GM12878 (cell line): ENCODE results near the gene KCNQ1. TPM values are rescaled to one million over a fixed set of nuclear protein-coding genes. Genes with fewer than 3 reads are reported as not detected.
A peak's percentile ranks its signal among the peaks of the same experiment; 100 is the strongest.

Experiments used
- ATAC-seq: fragments of 200-7000 bp; cut with Tn5 transposase; 3 replicates; pipeline ENCODE4 v1.9.1; 2020; ENCODE audit warnings: mild to moderate bottlenecking, moderate library complexity
- BruUV-seq: library from RNA; stranded (reverse); fragments of 400-500 nt; replicated peaks from 2 replicates; lab custom pipeline; 2021; lab: Mats Ljungman, UMichigan
- CTCF ChIA-PET: fragments of 300-600 bp; sonication (Branson Sonifier 250); formaldehyde crosslinking; extraction: SDS; loops from one replicate; lab custom pipeline; 2021; ENCODE audit warnings: inconsistent platforms; lab: Yijun Ruan, JAX
- POLR2A ChIA-PET: fragments of 350-600 bp; formaldehyde crosslinking; extraction: SDS; loops from one replicate; lab custom pipeline; 2021; ENCODE audit warnings: inconsistent platforms; lab: Charles Lee
- RAD21 ChIA-PET: fragments of 300-600 bp; sonication (Branson Sonifier 250); formaldehyde crosslinking; loops from one replicate; lab custom pipeline; 2023; ENCODE audit warnings: antibody characterized with exemption; ENCODE audit not compliant: unreplicated experiment; lab: Charles Lee
- SMC1A ChIA-PET: fragments of 300-600 bp; sonication (Branson Sonifier 250); formaldehyde crosslinking; loops from one replicate; lab custom pipeline; 2023; ENCODE audit not compliant: unreplicated experiment, uncharacterized antibody; lab: Charles Lee
- DNase-seq: peaks from one replicate; pipeline ENCODE4 v3.0.0-alpha.2; 2011; ENCODE audit warnings: low read depth, low spot score
- FAIRE-seq: peaks from 3 replicates; lab custom pipeline; 2011; peaks lifted over from hg19 to GRCh38; lab: Jason Lieb, UNC
- H2AFZ ChIP-seq: 2 replicates; pipeline ENCODE4 v1.6.0; 2011; ENCODE audit warnings: low read depth, low read length, control low read depth; ENCODE audit not compliant: control insufficient read depth
- H3K27ac ChIP-seq: 2 replicates; pipeline ENCODE4 v1.5.1; 2011; ENCODE audit warnings: control low read depth; ENCODE audit not compliant: control insufficient read depth, insufficient read depth
- H3K27me3 ChIP-seq, 2 experiments: replicated peaks in 1 of 2; 2 replicates each; pipeline versions ENCODE4 v1.6.0 to v1.6.1; 2011; ENCODE audit warnings: low read length in 1 of 2; ENCODE audit not compliant: control insufficient read depth in 2 of 2, insufficient read depth in 2 of 2
- H3K36me3 ChIP-seq, 2 experiments: 2 replicates each; pipeline ENCODE4 v1.5.1; 2011; ENCODE audit warnings: low read length in 1 of 2; ENCODE audit not compliant: control insufficient read depth in 2 of 2, insufficient read depth in 2 of 2
- H3K4me1 ChIP-seq: 2 replicates; pipeline ENCODE4 v1.6.1; 2011; ENCODE audit warnings: mild to moderate bottlenecking, low read length, moderate library complexity, mixed read lengths; ENCODE audit not compliant: control insufficient read depth, insufficient read depth
- H3K4me2 ChIP-seq: 2 replicates; pipeline ENCODE4 v1.6.0; 2011; ENCODE audit warnings: control low read depth; ENCODE audit not compliant: control insufficient read depth, insufficient read depth
- H3K4me3 ChIP-seq: fragments of 200-600 bp; sonication (generic); 2 replicates; pipeline ENCODE4 v1.5.1; 2016
- H3K79me2 ChIP-seq: 2 replicates; pipeline ENCODE4 v1.6.0; 2011; ENCODE audit warnings: low read length; ENCODE audit not compliant: control insufficient read depth, insufficient read depth
- H3K9ac ChIP-seq: 2 replicates; pipeline ENCODE4 v1.8.0; 2011; ENCODE audit warnings: low read length, control low read depth, mixed read lengths; ENCODE audit not compliant: control insufficient read depth, insufficient read depth
- H3K9me3 ChIP-seq: replicated peaks from 3 replicates; pipeline ENCODE4 v1.5.1; 2011; ENCODE audit warnings: mild to moderate bottlenecking, low read length; ENCODE audit not compliant: control insufficient read depth, insufficient read depth
- H4K20me1 ChIP-seq: 2 replicates; pipeline ENCODE4 v1.6.0; 2011; ENCODE audit not compliant: control insufficient read depth, insufficient read depth
- ATF7 ChIP-seq: fragments of 450-650 bp; IDR thresholded peaks from 2 replicates; pipeline ENCODE4 v1.6.1; 2016; ENCODE audit warnings: low read depth, mild to moderate bottlenecking
- DPF2 ChIP-seq: fragments of 450-650 bp; IDR thresholded peaks from 2 replicates; pipeline ENCODE4 v1.6.1; 2017; ENCODE audit warnings: mild to moderate bottlenecking
- JUNB ChIP-seq: IDR thresholded peaks from 2 replicates; pipeline ENCODE4 v1.6.1; 2016; ENCODE audit warnings: antibody characterized with exemption, mild to moderate bottlenecking
- KLF5 ChIP-seq: fragments of 450-650 bp; IDR thresholded peaks from 2 replicates; pipeline ENCODE4 v1.6.1; 2014; ENCODE audit warnings: mild to moderate bottlenecking; ENCODE audit not compliant: partially characterized antibody
- MTA2 ChIP-seq: fragments of 450-650 bp; IDR thresholded peaks from 2 replicates; pipeline ENCODE4 v1.6.1; 2016; ENCODE audit warnings: low read depth, mild to moderate bottlenecking, moderate library complexity
- NFYA ChIP-seq: IDR thresholded peaks from 2 replicates; pipeline ENCODE4 v1.6.1; 2011; ENCODE audit warnings: low read depth, mild to moderate bottlenecking, low read length, improper control_type of control experiment, borderline replicate concordance
- RELA ChIP-seq: fragments of 450-650 bp; IDR thresholded peaks from 2 replicates; pipeline ENCODE4 v1.8.0; 2014; ENCODE audit warnings: borderline replicate concordance; ENCODE audit not compliant: partially characterized antibody
- SMAD1 ChIP-seq: fragments of 450-650 bp; IDR thresholded peaks from 2 replicates; pipeline ENCODE4 v1.6.1; 2018; ENCODE audit warnings: mild to moderate bottlenecking, low read depth; ENCODE audit not compliant: partially characterized antibody
- SPI1 ChIP-seq: IDR thresholded peaks from 2 replicates; pipeline ENCODE4 v1.6.1; 2011; ENCODE audit warnings: low read depth, mild to moderate bottlenecking, low read length, moderate library complexity, borderline replicate concordance; ENCODE audit not compliant: insufficient read depth
- TCF12 ChIP-seq: IDR thresholded peaks from 2 replicates; pipeline ENCODE4 v1.6.1; 2011; ENCODE audit warnings: low read depth, mild to moderate bottlenecking, low read length
- ZNF217 ChIP-seq: fragments of 450-650 bp; IDR thresholded peaks from 2 replicates; pipeline ENCODE4 v1.6.1; 2017; ENCODE audit warnings: antibody characterized with exemption, mild to moderate bottlenecking
- WGBS: methylation state at CpG from one replicate; pipeline ENCODE4 v1.1.6; 2016; ENCODE audit warnings: low lambda C conversion rate; ENCODE audit not compliant: insufficient replicate concordance, insufficient coverage; ENCODE audit errors: missing lambda C conversion rate; 5-methylcytosine and 5-hydroxymethylcytosine counted together
- in situ Hi-C: fragments of 300-500 bp; cut with MboI; formaldehyde crosslinking; loops from 9 replicates; pipeline ENCODE4 v1.14.3; 2018; ENCODE audit warnings: mixed read lengths
- intact Hi-C: fragments of 100-400 bp; cut with micrococcal nuclease; formaldehyde crosslinking; loops from one replicate; pipeline ENCODE4 v1.14.2; 2022; ENCODE audit not compliant: unreplicated experiment
- polyA plus RNA-seq, 11 experiments: library from polyadenylated mRNA; depleted of rRNA in 4 of 11; unstranded in 6 of 11; stranded (reverse) in 5 of 11; fragments of >200 nt; fragmentation: Nextera tagmentation in 4 of 11; fragmentation: Illumina TruSeq in 1 of 11; extraction: Ambion mirVana in 4 of 11; extraction: Trizol in 1 of 11; gene quantifications; 1 replicate in 1 of 11; 2 replicates in 10 of 11; pipeline versions ENCODE4 v1.2.1 to v1.2.3, GENCODE V29; 2011 to 2016; ENCODE audit warnings: inconsistent platforms in 2 of 11, missing spikeins in 2 of 11, low read depth in 1 of 11
- total RNA-seq, 4 experiments: library from RNA; depleted of rRNA in 3 of 4; stranded (reverse); fragments of >200 nt in 3 of 4; fragmentation: Illumina TruSeq in 1 of 4; extraction: Trizol in 1 of 4; gene quantifications; 2 replicates each; pipeline versions ENCODE4 v1.2.1 to v1.2.3, GENCODE V29; 2013 to 2021
- TF ChIP-seq, protein P1 (sequence below): IDR thresholded peaks from 2 replicates; pipeline ENCODE4 v1.6.1; 2012; ENCODE audit warnings: improper control_type of control experiment, low read depth, low read length; ENCODE audit not compliant: insufficient replicate concordance

Gene KCNQ1
- total and polyA plus RNA-seq, 10 of the 15 experiments (the other 5 are each of a cell fraction or from before 2014, with no cell fraction given), result 0.03 to 0.15 (median 0.12) TPM; not detected in 7

DNA sequence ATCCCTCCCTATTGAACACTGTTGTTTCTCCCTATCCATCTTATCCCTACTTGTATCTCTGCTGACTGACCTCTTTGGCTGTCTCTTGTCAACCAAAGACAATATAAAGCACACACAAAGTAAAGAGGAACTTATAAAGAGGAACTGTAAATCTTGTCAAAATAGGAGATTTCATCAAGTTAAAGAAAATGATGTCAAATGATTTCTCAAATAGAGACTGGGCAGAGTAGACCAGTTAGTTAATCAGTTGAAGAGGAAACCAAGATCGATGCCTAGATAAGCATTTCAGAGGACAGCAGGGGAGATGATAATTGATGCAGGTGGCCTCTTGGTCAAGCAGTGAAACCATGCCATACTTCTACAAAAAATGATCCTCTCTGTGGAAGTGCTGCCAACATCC is 232.3 kb downstream of the KCNQ1 start:
- intact Hi-C loops, result no loop called here
- Histone ChIP-seq H3K9ac (no peak overlapping the region), H3K27me3 (no peaks in the 10 kb centered on the region), H3K36me3 (no peaks in the 10 kb centered on the region), H3K4me1 (peaks cover 7% of the 10 kb centered on the region; the same call in 1 of the 2 replicates)
- CTCF ChIA-PET, result no interaction called here
- 5% methylated on average over 1 of the region's 1 CpG for WGBS
- FAIRE-seq, result no peak
- no TSS peak for BruUV-seq
- TF ChIP-seq RELA, result no peak
- peak; percentile 54; the same call in 1 of the 2 replicates for TF ChIP-seq DPF2
- TF ChIP-seq, protein P1, sequence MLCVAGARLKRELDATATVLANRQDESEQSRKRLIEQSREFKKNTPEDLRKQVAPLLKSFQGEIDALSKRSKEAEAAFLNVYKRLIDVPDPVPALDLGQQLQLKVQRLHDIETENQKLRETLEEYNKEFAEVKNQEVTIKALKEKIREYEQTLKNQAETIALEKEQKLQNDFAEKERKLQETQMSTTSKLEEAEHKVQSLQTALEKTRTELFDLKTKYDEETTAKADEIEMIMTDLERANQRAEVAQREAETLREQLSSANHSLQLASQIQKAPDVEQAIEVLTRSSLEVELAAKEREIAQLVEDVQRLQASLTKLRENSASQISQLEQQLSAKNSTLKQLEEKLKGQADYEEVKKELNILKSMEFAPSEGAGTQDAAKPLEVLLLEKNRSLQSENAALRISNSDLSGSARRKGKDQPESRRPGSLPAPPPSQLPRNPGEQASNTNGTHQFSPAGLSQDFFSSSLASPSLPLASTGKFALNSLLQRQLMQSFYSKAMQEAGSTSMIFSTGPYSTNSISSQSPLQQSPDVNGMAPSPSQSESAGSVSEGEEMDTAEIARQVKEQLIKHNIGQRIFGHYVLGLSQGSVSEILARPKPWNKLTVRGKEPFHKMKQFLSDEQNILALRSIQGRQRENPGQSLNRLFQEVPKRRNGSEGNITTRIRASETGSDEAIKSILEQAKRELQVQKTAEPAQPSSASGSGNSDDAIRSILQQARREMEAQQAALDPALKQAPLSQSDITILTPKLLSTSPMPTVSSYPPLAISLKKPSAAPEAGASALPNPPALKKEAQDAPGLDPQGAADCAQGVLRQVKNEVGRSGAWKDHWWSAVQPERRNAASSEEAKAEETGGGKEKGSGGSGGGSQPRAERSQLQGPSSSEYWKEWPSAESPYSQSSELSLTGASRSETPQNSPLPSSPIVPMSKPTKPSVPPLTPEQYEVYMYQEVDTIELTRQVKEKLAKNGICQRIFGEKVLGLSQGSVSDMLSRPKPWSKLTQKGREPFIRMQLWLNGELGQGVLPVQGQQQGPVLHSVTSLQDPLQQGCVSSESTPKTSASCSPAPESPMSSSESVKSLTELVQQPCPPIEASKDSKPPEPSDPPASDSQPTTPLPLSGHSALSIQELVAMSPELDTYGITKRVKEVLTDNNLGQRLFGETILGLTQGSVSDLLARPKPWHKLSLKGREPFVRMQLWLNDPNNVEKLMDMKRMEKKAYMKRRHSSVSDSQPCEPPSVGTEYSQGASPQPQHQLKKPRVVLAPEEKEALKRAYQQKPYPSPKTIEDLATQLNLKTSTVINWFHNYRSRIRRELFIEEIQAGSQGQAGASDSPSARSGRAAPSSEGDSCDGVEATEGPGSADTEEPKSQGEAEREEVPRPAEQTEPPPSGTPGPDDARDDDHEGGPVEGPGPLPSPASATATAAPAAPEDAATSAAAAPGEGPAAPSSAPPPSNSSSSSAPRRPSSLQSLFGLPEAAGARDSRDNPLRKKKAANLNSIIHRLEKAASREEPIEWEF, result peak; percentile 50
- peak; percentile 56; the same call in 1 of the 2 replicates for TF ChIP-seq MTA2
- TF ChIP-seq ZNF217, result no peak
- 0 out of 2 replicates have a peak, but pooled peaks have one; percentile 36 for TF ChIP-seq ATF7
- TF ChIP-seq NFYA, result no peak
- TF ChIP-seq TCF12, result no peak
- TF ChIP-seq KLF5, result no peak
- peak; percentile 83 for TF ChIP-seq SPI1
- TF ChIP-seq JUNB, result peak; percentile 29; the same call in 1 of the 2 replicates
- no peak for TF ChIP-seq SMAD1
- TF ChIP-seq, all 136 proteins: peak for 6
- ChIA-PET POLR2A (no interaction called here), RAD21 (no interaction called here), SMC1A (no interaction called here)
- ATAC-seq (peak; percentile 85), DNase-seq (peak; percentile 20)
- no peaks in the 10 kb centered on the region for H3K9me3 ChIP-seq
- H3K4me2 ChIP-seq, result no peak overlapping the region
- no peak overlapping the region for H3K27ac ChIP-seq
- H3K4me3 ChIP-seq, result no peak overlapping the region
- no peak overlapping the region for H2AFZ ChIP-seq
- in situ Hi-C loops, result no loop called here
- no peaks in the 10 kb centered on the region; the same call in none of the 2 replicates for H3K79me2 ChIP-seq
- H4K20me1 ChIP-seq, result no peaks in the 10 kb centered on the region
